A549 (cell line): ENCODE measurements around the gene PAPPA2. TPM values are rescaled to one million over a fixed set of nuclear protein-coding genes. Genes with fewer than 3 reads are reported as not detected.

Experiments used
- ATAC-seq, 2 experiments: fragments of 200-7000 bp in 1 of 2; fragments of >200 bp in 1 of 2; cut with Nextera tagmentation in 1 of 2; cut with Tn5 transposase in 1 of 2; 3 replicates each; pipeline versions ENCODE4 v1.8.0 to v1.9.1; 2018 to 2020; ENCODE audit warnings: mild to moderate bottlenecking in 1 of 2, moderate library complexity in 1 of 2
- CTCF ChIA-PET: fragments of 300-600 bp; sonication (Branson Sonifier 250); formaldehyde crosslinking; extraction: SDS; loops from one replicate; lab custom pipeline; 2021; ENCODE audit warnings: antibody characterized with exemption, inconsistent platforms; lab: Yijun Ruan, JAX
- POLR2A ChIA-PET: fragments of 350-600 bp; formaldehyde crosslinking; extraction: SDS; loops from one replicate; lab custom pipeline; 2021; ENCODE audit warnings: antibody characterized with exemption, inconsistent platforms; lab: Yijun Ruan, JAX
- DNase-seq, 2 experiments: peaks; one replicate each; pipeline versions ENCODE4 v3.0.0 to v3.0.0-alpha.2; 2011 to 2016; ENCODE audit warnings: low read depth in 1 of 2, low spot score in 1 of 2
- FAIRE-seq: peaks from 2 replicates; lab custom pipeline; 2011; peaks lifted over from hg19 to GRCh38; lab: Jason Lieb, UNC
- H3K27ac ChIP-seq, 2 experiments: fragments of >200 bp; sonication (Bioruptor Twin); formaldehyde crosslinking; 3 replicates each; pipeline ENCODE4 v1.5.1; 2016 to 2017
- H3K4me1 ChIP-seq: fragments of >200 bp; sonication (Bioruptor Twin); formaldehyde crosslinking; 3 replicates; pipeline ENCODE4 v1.6.1; 2016
- H3K4me2 ChIP-seq: fragments of >200 bp; sonication (Bioruptor Twin); formaldehyde crosslinking; 3 replicates; pipeline ENCODE4 v1.6.1; 2016
- H3K4me3 ChIP-seq: fragments of >200 bp; sonication (Bioruptor Twin); formaldehyde crosslinking; 3 replicates; pipeline ENCODE4 v1.5.1; 2016
- H3K9me3 ChIP-seq: fragments of >200 bp; sonication (Bioruptor Twin); formaldehyde crosslinking; 3 replicates; pipeline ENCODE4 v1.6.1; 2016
- BCL3 ChIP-seq: fragments of >200 bp; sonication (Bioruptor Twin); formaldehyde crosslinking; IDR thresholded peaks from 3 replicates; pipeline ENCODE4 v1.6.1; 2016
- BHLHE40 ChIP-seq: IDR thresholded peaks from 2 replicates; pipeline ENCODE4 v1.6.1; 2012; ENCODE audit warnings: low read depth, low read length, inconsistent platforms
- CBX2 ChIP-seq: fragments of 200-600 bp; sonication (generic); IDR thresholded peaks from 2 replicates; pipeline ENCODE4 v1.6.1; 2016; ENCODE audit warnings: low read depth, mild to moderate bottlenecking, borderline replicate concordance
- CHD2 ChIP-seq: fragments of 150-350 bp; IDR thresholded peaks from 2 replicates; pipeline ENCODE4 v1.6.1; 2014; ENCODE audit warnings: low read length; ENCODE audit not compliant: partially characterized antibody
- ESRRA ChIP-seq: fragments of 150-350 bp; IDR thresholded peaks from 2 replicates; pipeline ENCODE4 v1.6.1; 2014; ENCODE audit warnings: mild to moderate bottlenecking, low read length, borderline replicate concordance
- FOXS1 ChIP-seq: fragments of 250-450 bp; sonication (Bioruptor Pico); IDR thresholded peaks from 2 replicates; pipeline ENCODE4 v1.5.0; 2020; ENCODE audit warnings: mild to moderate bottlenecking, moderate library complexity
- GATA3 ChIP-seq: IDR thresholded peaks from 2 replicates; pipeline ENCODE4 v1.6.1; 2012; ENCODE audit warnings: borderline replicate concordance
- HEYL ChIP-seq: fragments of 250-450 bp; sonication (Bioruptor Pico); IDR thresholded peaks from 2 replicates; pipeline ENCODE4 v1.8.0; 2021; ENCODE audit warnings: mild to moderate bottlenecking, moderate library complexity
- HMGXB4 ChIP-seq: fragments of 250-450 bp; sonication (Bioruptor Pico); IDR thresholded peaks from 2 replicates; pipeline ENCODE4 v1.5.0; 2021; ENCODE audit warnings: mild to moderate bottlenecking, moderate library complexity, borderline replicate concordance
- HOXB13 ChIP-seq: fragments of 250-450 bp; sonication (Bioruptor Pico); IDR thresholded peaks from 2 replicates; pipeline ENCODE4 v1.5.0; 2020; ENCODE audit warnings: low read depth, mild to moderate bottlenecking, moderate library complexity
- PHF8 ChIP-seq: fragments of 200-600 bp; sonication (generic); IDR thresholded peaks from 2 replicates; pipeline ENCODE4 v1.6.1; 2016; ENCODE audit warnings: low read depth, mild to moderate bottlenecking, antibody characterized with exemption, moderate library complexity, borderline replicate concordance
- RCOR1 ChIP-seq: fragments of 150-350 bp; IDR thresholded peaks from 2 replicates; pipeline ENCODE4 v1.6.1; 2014; ENCODE audit warnings: antibody characterized with exemption, low read length, low read depth
- RNF2 ChIP-seq: fragments of 200-600 bp; sonication (generic); IDR thresholded peaks from 2 replicates; pipeline ENCODE4 v1.6.1; 2016; ENCODE audit warnings: low read depth, mild to moderate bottlenecking, antibody characterized with exemption, moderate library complexity, borderline replicate concordance
- SMC3 ChIP-seq: fragments of >200 bp; sonication (Bioruptor Twin); formaldehyde crosslinking; IDR thresholded peaks from 3 replicates; pipeline ENCODE4 v1.6.1; 2018; ENCODE audit warnings: inconsistent platforms
- ZSCAN20 ChIP-seq: fragments of 250-450 bp; sonication (Bioruptor Pico); IDR thresholded peaks from 2 replicates; pipeline ENCODE4 v1.8.0; 2022; ENCODE audit warnings: mild to moderate bottlenecking, moderate library complexity
- WGBS: methylation state at CpG from one replicate; pipeline ENCODE4 v1.1.6; 2017; ENCODE audit errors: missing lambda C conversion rate; 5-methylcytosine and 5-hydroxymethylcytosine counted together
- polyA plus RNA-seq, 4 experiments: library from polyadenylated mRNA; depleted of rRNA in 3 of 4; stranded (reverse); fragments of >200 nt; fragmentation: RNase III in 1 of 4; extraction: RNeasy Plus Mini Kit Qiagen cat#74134 plus additional on column Dnase treatment in 1 of 4; gene quantifications; 2 replicates in 3 of 4; 3 replicates in 1 of 4; pipeline ENCODE4 v1.2.3, GENCODE V29; 2011 to 2017
- TF ChIP-seq, protein P1 (sequence below): IDR thresholded peaks from 2 replicates; pipeline ENCODE4 v1.6.1; 2012

Gene PAPPA2
- polyA plus RNA-seq, 2 of the 4 experiments (the other 2 are of a cell fraction), result 0.03 to 0.72 TPM

- DNase-seq (no peak), FAIRE-seq (no peak), ATAC-seq (no peak)
- no peak overlapping the region for H3K4me3 ChIP-seq
- TF ChIP-seq SMC3, result no peak
- TF ChIP-seq CBX2, result no peak
- no peak for TF ChIP-seq ESRRA
- no peak for TF ChIP-seq PHF8
- no peak for TF ChIP-seq BCL3
- no peak for TF ChIP-seq HMGXB4 (CRISPR knock-in tag)
- no peak for TF ChIP-seq RCOR1
- TF ChIP-seq, protein P1, sequence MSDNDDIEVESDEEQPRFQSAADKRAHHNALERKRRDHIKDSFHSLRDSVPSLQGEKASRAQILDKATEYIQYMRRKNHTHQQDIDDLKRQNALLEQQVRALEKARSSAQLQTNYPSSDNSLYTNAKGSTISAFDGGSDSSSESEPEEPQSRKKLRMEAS, result no peak
- no peak for TF ChIP-seq CHD2
- WGBS, result 10% methylated on average over 4 of the region's 4 CpGs
- ChIA-PET CTCF (interaction anchor here (1.1 kb wide), 1 partner anchor 1712 kb away, joined by 3 read pairs; no protein-coding TSS in a partner anchor), POLR2A (no interaction called here)
- no peaks in the 10 kb centered on the region for H3K4me1 ChIP-seq
- H3K4me2 ChIP-seq, result no peak overlapping the region
- H3K9me3 ChIP-seq, result no peaks in the 10 kb centered on the region
- no peak overlapping the region for H3K27ac ChIP-seq
These were observed 400.6 kb downstream of the PAPPA2 start for GRCh38 chr1:176863613-176864012.

DNA sequence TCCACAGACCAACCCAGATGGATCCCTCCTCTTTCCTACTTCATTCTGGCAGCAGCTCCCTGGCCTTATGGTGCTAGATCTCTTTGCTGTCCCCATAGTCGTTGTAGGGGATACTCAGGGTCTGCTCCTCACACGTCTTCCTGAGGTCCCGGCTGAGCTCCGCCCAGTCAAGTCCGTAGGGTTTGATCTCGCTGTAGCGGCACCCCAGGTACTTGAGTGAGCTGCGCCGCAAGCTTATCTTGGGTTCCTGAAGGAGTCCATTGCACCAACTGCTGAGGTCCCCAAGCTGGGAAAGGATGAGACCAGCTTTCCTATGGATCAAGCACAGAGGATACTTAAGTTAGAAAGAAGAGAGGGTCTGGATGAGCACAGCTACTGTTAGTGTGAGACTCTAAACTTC is 401.2 kb downstream of the PAPPA2 start:
- H3K4me3 ChIP-seq, result no peak overlapping the region
- 36% methylated on average over 7 of the region's 9 CpGs for WGBS
- DNase-seq (no peak), ATAC-seq (no peak), FAIRE-seq (no peak)
- H3K27ac ChIP-seq, result no peak overlapping the region
- no peaks in the 10 kb centered on the region for H3K4me1 ChIP-seq
- CTCF ChIA-PET, result interaction anchor here (0.6 to 1.1 kb wide), 2 partner anchors 527 to 1712 kb away, joined by 3 to 6 read pairs; no protein-coding TSS in a partner anchor
- no peak overlapping the region for H3K4me2 ChIP-seq
- no peaks in the 10 kb centered on the region for H3K9me3 ChIP-seq
- POLR2A ChIA-PET, result no interaction called here
- TF ChIP-seq HEYL (CRISPR knock-in tag) (no peak), ZSCAN20 (CRISPR knock-in tag) (no peak), GATA3 (no peak), RCOR1 (no peak)

GRCh38 chr1:176866011-176866714 is 403.2 kb downstream of the PAPPA2 start:
- 0% methylated on average over 1 of the region's 1 CpG for WGBS
- CTCF ChIA-PET, result no interaction called here
- no peak for TF ChIP-seq BHLHE40
- TF ChIP-seq FOXS1 (CRISPR knock-in tag), result no peak
- no peak for TF ChIP-seq HOXB13 (CRISPR knock-in tag)
- no peak for TF ChIP-seq RNF2
- TF ChIP-seq, protein P1, result no peak
- ATAC-seq (no peak), DNase-seq (no peak), FAIRE-seq (no peak)
- POLR2A ChIA-PET, result no interaction called here
- no peak overlapping the region for H3K27ac ChIP-seq
- H3K4me3 ChIP-seq, result no peak overlapping the region
- H3K9me3 ChIP-seq, result no peaks in the 10 kb centered on the region
- no peaks in the 10 kb centered on the region for H3K4me1 ChIP-seq
- H3K4me2 ChIP-seq, result no peak overlapping the region
